GM23338 (cell line): ENCODE results near the gene RNASE7.

Experiments used
- CREB1 ChIP-seq: fragments of 250-450 bp; sonication (Bioruptor Pico); IDR thresholded peaks from 2 replicates; pipeline ENCODE4 v1.5.0; 2020; ENCODE audit warnings: low read depth, mild to moderate bottlenecking, moderate library complexity
- EZH2 ChIP-seq: fragments of 200-600 bp; sonication (generic); IDR thresholded peaks from one replicate; pipeline ENCODE4 v1.8.0; 2017; ENCODE audit warnings: antibody characterized with exemption, mild to moderate bottlenecking, low read depth; ENCODE audit not compliant: unreplicated experiment
- EZH2phosphoT487 ChIP-seq: fragments of 200-600 bp; sonication (generic); IDR thresholded peaks from one replicate; pipeline ENCODE4 v1.8.1; 2018; ENCODE audit warnings: antibody characterized with exemption; ENCODE audit not compliant: unreplicated experiment
- JUNB ChIP-seq: IDR thresholded peaks from one replicate; pipeline ENCODE4 v1.6.1; 2016; ENCODE audit warnings: antibody characterized with exemption; ENCODE audit not compliant: unreplicated experiment
- POLR2AphosphoS5 ChIP-seq: IDR thresholded peaks from 2 replicates; pipeline ENCODE4 v1.6.1; 2016; ENCODE audit warnings: antibody characterized with exemption, low read depth
- REST ChIP-seq: IDR thresholded peaks from one replicate; pipeline ENCODE4 v1.6.1; 2018; ENCODE audit warnings: antibody characterized with exemption; ENCODE audit not compliant: unreplicated experiment
- ZNF331 ChIP-seq: fragments of 250-450 bp; sonication (Bioruptor Pico); IDR thresholded peaks from 2 replicates; pipeline ENCODE4 v1.5.0; 2020; ENCODE audit warnings: low read depth, mild to moderate bottlenecking, moderate library complexity
- TF ChIP-seq, protein P1 (sequence below), 2 experiments: fragments of 200-600 bp in 1 of 2; sonication (generic) in 1 of 2; conservative IDR thresholded peaks; 2 replicates each; pipeline versions ENCODE4 v1.5.1 to v1.6.1; 2016 to 2017; ENCODE audit warnings: antibody characterized with exemption in 2 of 2, low read depth in 2 of 2, mild to moderate bottlenecking in 2 of 2, moderate library complexity in 1 of 2

- TF ChIP-seq POLR2AphosphoS5, result no peak
- TF ChIP-seq, protein P1, sequence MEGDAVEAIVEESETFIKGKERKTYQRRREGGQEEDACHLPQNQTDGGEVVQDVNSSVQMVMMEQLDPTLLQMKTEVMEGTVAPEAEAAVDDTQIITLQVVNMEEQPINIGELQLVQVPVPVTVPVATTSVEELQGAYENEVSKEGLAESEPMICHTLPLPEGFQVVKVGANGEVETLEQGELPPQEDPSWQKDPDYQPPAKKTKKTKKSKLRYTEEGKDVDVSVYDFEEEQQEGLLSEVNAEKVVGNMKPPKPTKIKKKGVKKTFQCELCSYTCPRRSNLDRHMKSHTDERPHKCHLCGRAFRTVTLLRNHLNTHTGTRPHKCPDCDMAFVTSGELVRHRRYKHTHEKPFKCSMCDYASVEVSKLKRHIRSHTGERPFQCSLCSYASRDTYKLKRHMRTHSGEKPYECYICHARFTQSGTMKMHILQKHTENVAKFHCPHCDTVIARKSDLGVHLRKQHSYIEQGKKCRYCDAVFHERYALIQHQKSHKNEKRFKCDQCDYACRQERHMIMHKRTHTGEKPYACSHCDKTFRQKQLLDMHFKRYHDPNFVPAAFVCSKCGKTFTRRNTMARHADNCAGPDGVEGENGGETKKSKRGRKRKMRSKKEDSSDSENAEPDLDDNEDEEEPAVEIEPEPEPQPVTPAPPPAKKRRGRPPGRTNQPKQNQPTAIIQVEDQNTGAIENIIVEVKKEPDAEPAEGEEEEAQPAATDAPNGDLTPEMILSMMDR (conservative IDR thresholded peaks at IDR 0.05; ENCODE audit: low read depth in 2 of 2), result no peak
- TF ChIP-seq REST, result no peak
- no peak for TF ChIP-seq EZH2
- no peak for TF ChIP-seq ZNF331 (CRISPR knock-in tag)
- no peak for TF ChIP-seq CREB1 (CRISPR knock-in tag)
- no peak for TF ChIP-seq JUNB
- no peak for TF ChIP-seq EZH2phosphoT487
These were observed 24.5 kb upstream of the RNASE7 start for GRCh38 chr14:21017528-21018245.
